GM18508 (cell line): ENCODE results near the gene ARFIP1.

Experiments
- ATAC-seq: cut with Tn5 transposase; IDR thresholded peaks from one replicate; pipeline ENCODE4 v1.9.1; 2021; ENCODE audit warnings: moderate number of reproducible peaks; ENCODE audit not compliant: insufficient read depth, unreplicated experiment

ARFIP1 gene

GRCh38 chr4:152935143-152935542, 155.4 kb downstream of the ARFIP1 start:
- no peak for ATAC-seq

- ATAC-seq = no peak
These were observed 156.1 kb downstream of the ARFIP1 start, which contains the start of gene FHDC1 for GRCh38 chr4:152935631-152936445. Gene FHDC1 (plus strand): TSS chr4:152936323. CDS start chr4:152943058, 6,735 bp downstream.

DNA sequence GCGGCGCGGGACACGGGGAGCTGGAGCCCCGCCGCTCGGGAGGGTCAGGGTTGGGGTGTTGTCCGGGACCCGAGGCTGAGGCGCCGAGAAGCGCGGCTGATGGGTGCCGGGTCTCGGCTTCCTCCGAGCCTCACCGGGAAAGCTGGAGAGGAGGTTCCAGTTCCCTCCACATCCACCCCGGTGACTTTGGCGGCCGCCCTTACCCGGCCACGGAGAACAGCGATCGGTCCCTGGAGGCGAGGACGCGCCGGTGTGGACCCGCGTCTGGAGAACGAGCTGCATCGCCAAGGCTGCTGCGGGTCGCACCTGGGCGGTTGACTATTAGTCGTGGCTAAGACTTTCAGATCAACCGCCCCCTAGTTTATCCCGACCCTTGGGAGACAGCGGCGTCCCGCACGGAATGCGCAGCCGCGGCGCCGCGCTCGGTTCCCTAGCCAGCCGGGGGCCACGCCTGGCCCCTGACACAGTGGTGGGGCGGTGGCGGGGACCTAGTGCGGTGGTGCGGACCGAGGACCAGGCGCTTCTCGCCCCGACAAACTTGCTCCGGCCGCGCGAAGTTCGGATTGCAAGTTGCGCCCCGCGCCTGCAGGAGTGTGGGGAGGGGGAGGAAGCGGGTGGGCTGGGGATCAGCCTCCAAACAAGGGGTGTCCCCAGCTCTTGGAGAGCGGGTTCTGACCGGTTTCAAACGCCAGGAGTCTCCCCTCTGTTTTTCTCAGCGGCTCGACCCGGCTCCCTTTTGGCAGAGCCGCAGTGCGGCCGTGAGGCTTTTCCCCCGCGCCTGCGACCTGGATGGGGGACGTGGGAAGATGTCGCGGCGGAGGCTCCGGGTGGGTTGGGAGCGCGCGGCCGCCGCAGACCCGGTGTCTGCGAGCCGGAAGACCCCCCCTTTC, 156.9 kb downstream of the ARFIP1 start:
- ATAC-seq = no peak

DNA sequence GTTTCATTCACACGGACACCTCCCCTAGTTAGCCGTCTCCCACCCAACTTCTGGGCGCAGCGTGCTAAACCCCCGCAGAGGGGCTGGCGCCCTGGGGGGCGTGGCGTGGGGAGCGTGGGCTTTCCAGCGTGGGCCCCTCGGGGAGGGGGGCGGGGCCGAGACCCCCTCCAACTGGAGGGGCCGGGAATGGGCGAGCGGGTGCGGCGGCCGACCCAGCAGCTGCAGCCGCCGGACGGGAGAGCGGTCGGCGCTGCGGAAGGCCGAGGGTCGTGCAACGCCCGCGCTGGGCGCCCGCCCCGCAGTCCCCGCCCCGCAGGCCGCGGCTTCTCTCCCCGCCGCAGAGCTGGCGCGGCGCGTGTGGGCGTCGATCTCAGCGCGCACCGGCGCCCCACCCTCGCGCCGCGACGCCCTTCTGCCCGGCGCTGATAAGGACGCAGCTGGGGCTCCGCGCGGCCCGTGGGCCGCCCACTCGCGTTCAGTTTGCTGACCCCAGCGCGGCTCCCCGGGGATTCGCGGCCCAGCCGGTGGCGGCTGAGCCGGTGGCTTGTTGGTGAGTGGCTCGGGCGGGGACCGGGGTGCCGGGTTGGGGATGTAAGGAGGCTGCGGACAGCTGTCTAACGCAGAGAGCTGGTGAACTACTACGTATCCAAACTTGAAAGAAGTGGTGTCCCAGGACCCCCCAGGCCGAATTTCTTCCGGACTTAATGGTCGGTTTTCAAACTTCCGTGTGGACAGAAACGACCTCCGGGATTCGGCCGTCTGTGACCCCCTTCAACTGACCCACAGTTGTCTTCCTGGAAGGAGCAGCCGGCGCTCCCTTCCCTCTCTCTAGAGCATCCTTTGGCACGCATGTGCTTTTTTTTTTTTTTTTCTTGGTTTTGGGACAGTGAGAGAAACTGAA, 157.8 kb downstream of the ARFIP1 start:
- no peak for ATAC-seq

DNA sequence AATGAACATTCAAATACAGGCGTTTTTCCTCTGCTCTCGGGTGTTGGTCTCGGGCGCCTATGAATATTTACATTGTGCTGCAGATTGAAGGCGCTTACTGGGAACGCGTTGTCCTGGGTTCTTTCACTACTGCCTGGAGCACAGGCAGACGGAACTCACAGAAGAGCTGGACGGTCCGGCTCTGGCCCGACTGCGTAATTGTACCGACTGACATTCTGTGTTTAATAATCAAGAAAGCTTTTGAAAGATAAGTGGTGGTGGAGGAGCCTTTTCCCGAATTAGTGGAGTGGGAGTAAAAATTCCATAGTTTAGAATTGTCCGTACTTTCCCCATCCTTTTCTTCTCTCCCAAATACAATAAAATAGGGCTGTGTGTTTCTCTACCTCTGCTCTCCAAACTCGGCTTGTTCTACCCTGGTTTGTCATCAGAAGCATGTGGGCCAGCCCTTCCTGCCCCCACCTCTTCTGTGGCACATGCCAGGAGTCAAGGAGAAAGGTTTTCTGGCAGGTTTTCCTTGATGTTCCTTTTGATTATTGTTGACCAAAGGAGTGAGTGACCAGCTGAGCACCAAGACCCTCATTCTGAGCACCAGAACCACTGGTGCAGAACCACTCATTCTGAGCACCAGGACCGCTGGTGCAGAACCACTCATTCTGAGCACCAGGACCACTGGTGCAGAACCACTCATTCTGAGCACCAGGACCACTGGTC, 158.6 kb downstream of the ARFIP1 start:
- ATAC-seq = no peak

DNA sequence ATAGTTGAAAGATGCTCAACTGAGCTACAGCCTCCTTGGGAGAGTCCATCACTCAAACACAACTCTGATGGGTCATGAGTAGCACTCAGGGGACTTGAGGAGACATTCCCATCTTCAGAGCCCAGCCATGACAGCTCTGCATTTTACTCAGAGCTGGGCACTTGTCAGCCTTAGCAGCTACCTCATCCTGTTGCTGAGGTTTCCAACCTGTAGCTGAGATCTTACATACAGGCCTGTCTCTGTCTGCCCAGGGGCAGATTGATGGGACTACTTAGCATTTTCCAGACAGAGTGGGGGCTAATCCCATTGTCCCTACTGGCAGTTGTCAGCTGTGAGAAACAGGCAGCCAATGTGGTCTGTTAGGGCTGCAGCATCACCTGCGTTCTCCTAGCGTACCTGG, 159.9 kb downstream of the ARFIP1 start:
- ATAC-seq = no peak

DNA sequence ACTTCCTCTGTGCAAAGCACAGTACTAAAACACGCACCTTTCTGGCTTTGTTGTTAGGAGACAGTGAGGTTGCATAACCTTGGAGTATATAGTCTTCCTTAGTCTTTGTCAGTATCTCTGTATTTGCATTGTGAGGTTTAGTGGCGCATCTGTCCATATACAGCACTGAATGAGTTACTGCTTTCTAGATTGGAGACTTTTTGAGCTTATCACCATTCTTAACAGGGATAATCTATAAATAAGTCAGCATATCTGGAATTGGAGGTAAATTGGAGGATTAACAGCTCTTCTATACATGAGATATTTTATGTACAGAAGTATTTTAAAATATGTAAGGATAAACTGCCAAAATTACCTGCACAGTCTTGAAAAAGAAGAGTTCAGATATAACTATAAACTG, 160.7 kb downstream of the ARFIP1 start:
- no peak for ATAC-seq

DNA sequence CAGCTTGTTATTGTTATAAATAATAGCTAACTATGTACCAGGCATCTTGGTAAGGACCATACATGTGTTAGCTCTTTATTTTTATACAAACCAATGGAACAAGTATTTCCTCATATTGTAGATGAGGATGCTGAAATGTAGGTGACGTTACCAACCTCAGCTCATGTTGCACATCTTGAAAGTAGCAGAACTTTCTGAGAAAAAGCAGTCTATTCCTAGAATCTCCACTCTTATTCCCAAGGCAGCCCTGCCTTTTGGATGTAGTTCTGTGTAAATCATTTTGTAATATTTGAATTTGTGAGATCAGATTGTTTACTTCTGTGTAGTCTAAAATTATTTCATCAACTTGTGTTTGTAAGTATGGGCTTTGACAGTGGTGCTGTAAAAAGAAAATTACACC, 161.7 kb downstream of the ARFIP1 start:
- no peak for ATAC-seq

DNA sequence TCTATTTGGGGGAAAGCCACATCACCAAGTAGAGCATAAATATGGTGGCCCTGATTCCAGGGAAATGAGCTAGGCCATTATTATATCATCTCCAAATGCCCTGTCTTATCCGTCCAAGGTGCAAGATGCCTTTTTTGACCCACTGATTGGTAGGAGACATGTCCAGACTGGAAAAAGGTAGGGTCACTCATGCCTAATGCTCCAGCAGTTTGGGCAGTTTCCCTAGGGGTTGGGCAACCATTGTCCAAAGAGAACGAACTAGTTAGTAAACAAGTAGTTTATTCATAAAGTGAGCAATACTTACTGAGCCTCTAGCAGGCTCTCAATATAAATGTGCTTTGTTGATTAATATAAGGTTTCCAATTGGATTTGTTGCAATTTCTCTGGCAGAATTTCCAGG, 162.6 kb downstream of the ARFIP1 start:
- ATAC-seq = no peak

DNA sequence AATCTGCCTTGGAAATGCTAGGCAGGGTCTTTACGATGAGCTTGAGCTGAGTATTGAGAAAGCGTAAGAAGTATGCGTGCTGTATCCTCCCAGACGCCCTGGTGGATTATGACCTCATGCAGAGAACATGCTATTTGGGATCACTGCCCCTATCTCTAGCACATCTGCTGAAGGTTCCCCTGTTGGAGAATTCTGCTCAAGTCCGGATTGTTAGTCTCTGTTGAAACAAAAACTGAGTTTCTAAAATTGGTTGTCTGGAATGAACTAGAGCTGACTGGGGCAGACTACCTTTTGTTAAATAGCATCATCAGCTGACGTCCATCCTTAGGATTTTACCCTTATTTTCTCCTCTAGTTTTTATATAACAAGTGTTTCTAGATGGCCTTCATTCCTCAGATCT, 163.9 kb downstream of the ARFIP1 start:
- no peak for ATAC-seq

- no peak for ATAC-seq
These were observed 165.0 kb downstream of the ARFIP1 start for GRCh38 chr4:152944666-152945320.

DNA sequence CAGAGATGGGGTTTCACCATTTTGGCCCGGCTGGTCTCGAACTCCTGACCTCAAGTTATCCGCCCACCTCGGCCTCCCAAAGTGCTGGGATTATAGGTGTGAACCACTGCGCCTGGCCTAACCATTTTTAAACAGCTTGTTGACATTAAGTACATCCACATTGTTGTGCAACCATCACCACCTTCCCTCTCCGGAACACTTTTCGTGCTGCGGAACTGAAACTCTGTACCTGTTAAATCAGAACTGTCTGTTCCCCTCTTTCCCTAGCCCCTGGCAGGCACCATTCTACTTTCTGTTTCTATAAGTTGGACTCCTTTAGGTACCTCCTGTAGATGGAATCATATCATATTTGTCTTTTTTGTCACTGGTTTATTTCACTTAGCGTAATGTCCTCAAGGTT, 165.9 kb downstream of the ARFIP1 start:
- ATAC-seq = no peak

GRCh38 chr4:152946446-152946845, 166.7 kb downstream of the ARFIP1 start:
- no peak for ATAC-seq

DNA sequence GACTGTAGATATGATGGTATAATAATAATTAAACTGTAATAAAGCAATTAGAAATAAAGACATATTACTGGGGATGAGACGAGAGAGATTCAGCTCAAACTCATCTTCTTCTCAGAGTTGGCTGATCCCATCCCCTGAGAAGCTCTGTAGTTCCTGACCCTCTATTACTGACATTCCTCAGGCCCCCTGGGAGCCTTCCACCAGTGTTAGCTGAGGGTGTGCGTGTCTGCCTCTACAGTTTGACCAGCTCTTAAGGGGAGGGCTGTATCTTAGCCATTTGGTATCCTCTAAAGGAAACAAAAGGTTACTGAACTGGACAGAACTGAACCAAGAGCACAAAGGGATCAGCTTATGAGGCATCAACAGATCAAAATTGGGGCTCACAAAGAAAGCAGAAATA, 167.6 kb downstream of the ARFIP1 start:
- no peak for ATAC-seq

DNA sequence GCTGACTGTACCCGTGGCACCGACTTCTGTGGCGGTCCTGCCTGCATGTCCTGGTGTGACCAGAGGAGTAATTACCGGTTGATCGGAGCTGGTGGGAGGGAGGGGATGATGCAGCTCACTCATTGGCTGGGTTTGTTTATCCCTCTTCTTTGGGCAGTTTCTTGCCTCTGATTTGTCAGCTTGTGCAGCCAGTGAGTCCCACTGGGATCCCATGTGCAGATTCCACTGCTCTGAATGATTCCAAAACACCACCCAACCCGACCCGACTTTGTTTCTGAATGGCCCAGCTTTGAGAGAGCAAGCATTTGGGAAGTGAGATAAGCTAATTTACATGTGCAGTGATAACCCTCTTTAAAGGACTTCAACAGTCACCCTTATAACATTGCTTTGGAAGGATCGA, 170.2 kb downstream of the ARFIP1 start:
- ATAC-seq = no peak

GRCh38 chr4:152950402-152951274, 170.9 kb downstream of the ARFIP1 start:
- ATAC-seq = no peak

DNA sequence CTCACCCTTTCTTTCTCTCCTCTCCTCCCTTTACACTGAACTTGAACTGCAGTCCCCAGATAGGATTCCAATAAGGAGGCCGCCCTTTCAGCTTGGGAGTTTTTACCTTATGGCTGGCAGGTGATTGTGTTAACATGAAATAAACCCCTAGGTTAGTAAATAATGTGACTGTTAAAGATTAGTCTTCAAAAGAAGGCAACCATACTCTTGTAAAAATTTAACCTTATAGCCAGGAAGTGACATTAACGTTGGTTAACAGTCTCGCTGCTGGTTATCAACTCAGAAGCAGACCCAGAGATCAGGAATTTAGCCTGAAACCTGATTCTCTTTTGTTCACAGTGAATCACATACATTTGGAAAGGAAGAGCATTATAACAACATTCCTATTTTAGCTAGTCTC, 171.6 kb downstream of the ARFIP1 start:
- ATAC-seq = no peak

DNA sequence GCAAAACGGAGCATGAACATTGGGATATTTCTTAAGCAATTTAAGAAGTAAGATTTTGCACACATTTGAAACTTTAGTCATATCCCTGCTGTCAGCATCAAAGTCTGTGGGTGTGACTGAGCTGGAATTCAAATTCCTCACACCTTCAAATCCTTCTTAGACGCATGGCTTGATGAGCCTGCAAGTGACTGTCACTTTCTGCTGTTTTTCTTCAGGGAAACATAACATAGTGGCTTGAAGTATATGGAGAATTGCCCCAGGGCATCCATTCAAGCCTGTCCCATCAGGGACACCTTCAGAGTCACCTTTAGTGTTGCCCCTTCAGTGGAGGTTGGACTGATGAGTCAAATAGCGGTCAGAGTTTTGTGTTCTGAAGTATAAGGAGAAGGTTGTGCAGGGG, 173.8 kb downstream of the ARFIP1 start:
- ATAC-seq = no peak
